DOHH2 (cell line): ENCODE measurements around the gene ZNF839.

ENCODE experiments used
- H3F3A ChIP-seq: fragments of 200-600 bp; sonication (generic), shearing (Covaris generic); 2 replicates; pipeline ENCODE4 v1.6.0; 2016; ENCODE audit warnings: antibody characterized with exemption, mild to moderate bottlenecking; ENCODE audit not compliant: control insufficient read depth, insufficient read depth
- H3K27ac ChIP-seq: fragments of 200-600 bp; sonication (generic); 2 replicates; pipeline ENCODE4 v1.5.1; 2014; ENCODE audit warnings: low read depth, mild to moderate bottlenecking, low read length, moderate library complexity
- H3K27me3 ChIP-seq: fragments of 200-600 bp; sonication (generic); 2 replicates; pipeline ENCODE4 v1.6.1; 2014; ENCODE audit warnings: mild to moderate bottlenecking, low read length, mixed read lengths; ENCODE audit not compliant: control insufficient read depth
- H3K36me3 ChIP-seq: fragments of 200-600 bp; sonication (generic); 2 replicates; pipeline ENCODE4 v1.6.1; 2014; ENCODE audit warnings: mild to moderate bottlenecking, low read length, moderate library complexity, mixed read lengths; ENCODE audit not compliant: control insufficient read depth
- H3K4me1 ChIP-seq: fragments of 200-600 bp; sonication (generic); 2 replicates; pipeline ENCODE4 v1.6.1; 2014; ENCODE audit warnings: mild to moderate bottlenecking, low read length, mixed read lengths; ENCODE audit not compliant: control insufficient read depth
- H3K4me2 ChIP-seq: fragments of 200-600 bp; sonication (generic); 2 replicates; pipeline ENCODE4 v1.6.0; 2014; ENCODE audit warnings: mild to moderate bottlenecking, low read length, moderate library complexity
- H3K4me3 ChIP-seq: fragments of 200-600 bp; sonication (generic); 2 replicates; pipeline ENCODE4 v1.5.1; 2014; ENCODE audit warnings: mild to moderate bottlenecking, low read length, mixed read lengths
- H3K79me2 ChIP-seq: fragments of 200-600 bp; sonication (generic); 2 replicates; pipeline ENCODE4 v1.6.1; 2014; ENCODE audit warnings: mild to moderate bottlenecking, low read length, mixed read lengths; ENCODE audit not compliant: control insufficient read depth
- H3K9me2 ChIP-seq: fragments of 200-600 bp; sonication (generic); replicated peaks from 2 replicates; pipeline ENCODE4 v1.6.1; 2014; ENCODE audit warnings: mild to moderate bottlenecking, low read length, mixed read lengths; ENCODE audit not compliant: control insufficient read depth
- H3K9me3 ChIP-seq: fragments of 200-600 bp; sonication (generic); 2 replicates; pipeline ENCODE4 v1.6.1; 2014; ENCODE audit warnings: antibody characterized with exemption, low read length, mixed read lengths; ENCODE audit not compliant: control insufficient read depth, insufficient read depth
- H4K20me1 ChIP-seq: fragments of 200-600 bp; sonication (generic); 2 replicates; pipeline ENCODE4 v1.6.0; 2014; ENCODE audit warnings: low read depth, mild to moderate bottlenecking, antibody characterized with exemption, low read length, moderate library complexity; ENCODE audit not compliant: control insufficient read depth, insufficient read depth
- CTCF ChIP-seq: fragments of 200-600 bp; sonication (generic); IDR thresholded peaks from one replicate; pipeline ENCODE4 v1.5.1; 2014; ENCODE audit warnings: antibody characterized with exemption, mild to moderate bottlenecking, low read depth, low read length; ENCODE audit not compliant: poor library complexity, severe bottlenecking
- EZH2phosphoT487 ChIP-seq: fragments of 200-600 bp; sonication (generic); IDR thresholded peaks from 2 replicates; pipeline ENCODE4 v1.6.1; 2017; ENCODE audit warnings: borderline replicate concordance, mild to moderate bottlenecking, antibody characterized with exemption, low read length, moderate library complexity, mixed read lengths

The ZNF839 gene

GRCh38 chr14:102333795-102334705, 14.5 kb downstream of the ZNF839 start:
- Histone ChIP-seq H3K9me2 (no peaks in the 10 kb centered on the region), H3K36me3 (peaks cover 32% of the 10 kb centered on the region), H3K4me2 (no peak overlapping the region), H3K27ac (no peak overlapping the region), H3F3A (no peaks in the 10 kb centered on the region), H3K4me1 (no peaks in the 10 kb centered on the region), H3K79me2 (no peaks in the 10 kb centered on the region), H3K27me3 (no peaks in the 10 kb centered on the region), H3K4me3 (no peak overlapping the region), H4K20me1 (no peaks in the 10 kb centered on the region), H3K9me3 (no peaks in the 10 kb centered on the region)
- no peak for TF ChIP-seq CTCF
- TF ChIP-seq EZH2phosphoT487, result no peak

GRCh38 chr14:102335163-102335562, 15.6 kb downstream of the ZNF839 start:
- no peak overlapping the region for H3K4me3 ChIP-seq
- no peaks in the 10 kb centered on the region for H3K9me3 ChIP-seq
- H3K36me3 ChIP-seq, result peaks cover 34% of the 10 kb centered on the region
- H3F3A ChIP-seq, result no peaks in the 10 kb centered on the region
- no peaks in the 10 kb centered on the region for H3K79me2 ChIP-seq
- H3K27ac ChIP-seq, result no peak overlapping the region
- no peaks in the 10 kb centered on the region for H3K9me2 ChIP-seq
- no peak overlapping the region for H3K4me2 ChIP-seq
- no peak for TF ChIP-seq EZH2phosphoT487
- H4K20me1 ChIP-seq, result no peaks in the 10 kb centered on the region
- no peaks in the 10 kb centered on the region for H3K27me3 ChIP-seq
- no peaks in the 10 kb centered on the region for H3K4me1 ChIP-seq

GRCh38 chr14:102338724-102339123, 19.2 kb downstream of the ZNF839 start:
- no peak overlapping the region for H3K4me3 ChIP-seq
- H3K4me1 ChIP-seq, result no peaks in the 10 kb centered on the region
- TF ChIP-seq CTCF (no peak), EZH2phosphoT487 (no peak)
- no peaks in the 10 kb centered on the region for H4K20me1 ChIP-seq
- no peak overlapping the region for H3K4me2 ChIP-seq
- H3K27me3 ChIP-seq, result no peaks in the 10 kb centered on the region
- H3K9me3 ChIP-seq, result no peaks in the 10 kb centered on the region
- H3K79me2 ChIP-seq, result no peaks in the 10 kb centered on the region
- no peak overlapping the region for H3K27ac ChIP-seq
- peaks cover 43% of the 10 kb centered on the region for H3K36me3 ChIP-seq
- H3F3A ChIP-seq, result no peaks in the 10 kb centered on the region
- H3K9me2 ChIP-seq, result no peaks in the 10 kb centered on the region

- Histone ChIP-seq H3K27ac (no peak overlapping the region), H3K79me2 (no peaks in the 10 kb centered on the region), H3K4me2 (no peak overlapping the region), H3K36me3 (peaks cover 47% of the 10 kb centered on the region), H4K20me1 (no peaks in the 10 kb centered on the region), H3K27me3 (no peaks in the 10 kb centered on the region), H3K9me3 (no peaks in the 10 kb centered on the region), H3K4me3 (no peak overlapping the region), H3F3A (no peaks in the 10 kb centered on the region), H3K9me2 (no peaks in the 10 kb centered on the region), H3K4me1 (no peaks in the 10 kb centered on the region)
- TF ChIP-seq EZH2phosphoT487 (no peak), CTCF (no peak)
These were observed 22.0 kb downstream of the ZNF839 start for GRCh38 chr14:102341566-102341965.
